Smooth muscle cell (in vitro differentiated cells): ENCODE data around the gene PRKCE. TPM values are rescaled to one million over a fixed set of nuclear protein-coding genes. Genes with fewer than 3 reads are reported as not detected.

ENCODE experiments used
- DNase-seq: peaks from one replicate; lab custom pipeline; 2025; ENCODE audit not compliant: unreplicated experiment; lab: John Stamatoyannopoulos, UW
- H2AFZ ChIP-seq: fragments of 200-600 bp; sonication (generic); 2 replicates; pipeline ENCODE4 v1.6.0; 2016; ENCODE audit warnings: antibody characterized with exemption, low read depth, mild to moderate bottlenecking
- H3F3A ChIP-seq: fragments of 200-600 bp; sonication (generic); 2 replicates; pipeline ENCODE4 v1.6.0; 2017; ENCODE audit warnings: antibody characterized with exemption, low read depth
- H3K27ac ChIP-seq: fragments of 200-600 bp; sonication (generic); 2 replicates; pipeline ENCODE4 v1.5.1; 2016; ENCODE audit warnings: low read depth, mild to moderate bottlenecking
- H3K27me3 ChIP-seq: fragments of 200-600 bp; sonication (generic); 2 replicates; pipeline ENCODE4 v1.6.1; 2016; ENCODE audit warnings: low read depth, mild to moderate bottlenecking
- H3K36me3 ChIP-seq: fragments of 200-600 bp; sonication (generic); 2 replicates; pipeline ENCODE4 v1.5.1; 2016; ENCODE audit warnings: low read depth
- H3K4me1 ChIP-seq: fragments of 200-600 bp; sonication (generic); 2 replicates; pipeline ENCODE4 v1.5.1; 2016; ENCODE audit warnings: low read depth
- H3K4me2 ChIP-seq: fragments of 200-600 bp; sonication (generic); 2 replicates; pipeline ENCODE4 v1.6.0; 2016; ENCODE audit warnings: mild to moderate bottlenecking
- H3K4me3 ChIP-seq: fragments of 200-600 bp; sonication (generic); 2 replicates; pipeline ENCODE4 v1.5.1; 2016; ENCODE audit warnings: mild to moderate bottlenecking
- H3K79me2 ChIP-seq: fragments of 200-600 bp; sonication (generic); 2 replicates; pipeline ENCODE4 v1.6.0; 2016; ENCODE audit warnings: low read depth, mild to moderate bottlenecking
- H3K9ac ChIP-seq: fragments of 200-600 bp; sonication (generic); 2 replicates; pipeline ENCODE4 v1.6.0; 2016; ENCODE audit warnings: low read depth
- H3K9me3 ChIP-seq: fragments of 200-600 bp; sonication (generic); replicated peaks from 2 replicates; pipeline ENCODE4 v1.5.1; 2016; ENCODE audit warnings: low read depth
- H4K20me1 ChIP-seq: fragments of 200-600 bp; sonication (generic); 2 replicates; pipeline ENCODE4 v1.6.0; 2016; ENCODE audit warnings: low read depth
- WGBS: methylation state at CpG from one replicate; pipeline ENCODE4 v1.1.7; 2016; ENCODE audit warnings: low lambda C conversion rate; 5-methylcytosine and 5-hydroxymethylcytosine counted together
- polyA plus RNA-seq: library from polyadenylated mRNA; unstranded; fragments of >200 nt; fragmentation: Nextera tagmentation; extraction: Ambion mirVana; gene quantifications from 2 replicates; pipeline ENCODE4 v1.2.1, GENCODE V29; 2016
- total RNA-seq: library from RNA; depleted of rRNA; stranded (reverse); fragments of >200 nt; gene quantifications from 2 replicates; pipeline ENCODE4 v1.2.3, GENCODE V29; 2014
- TF ChIP-seq, protein P1 (sequence below): fragments of 200-600 bp; sonication (generic); IDR thresholded peaks from 2 replicates; pipeline ENCODE4 v1.5.1; 2017; ENCODE audit warnings: borderline replicate concordance, mild to moderate bottlenecking, antibody characterized with exemption; ENCODE audit not compliant: insufficient read depth, poor library complexity, severe bottlenecking

PRKCE gene
- total and polyA plus RNA-seq, 2 experiments from 2014 or later = 20.6 to 29.1 TPM

DNA sequence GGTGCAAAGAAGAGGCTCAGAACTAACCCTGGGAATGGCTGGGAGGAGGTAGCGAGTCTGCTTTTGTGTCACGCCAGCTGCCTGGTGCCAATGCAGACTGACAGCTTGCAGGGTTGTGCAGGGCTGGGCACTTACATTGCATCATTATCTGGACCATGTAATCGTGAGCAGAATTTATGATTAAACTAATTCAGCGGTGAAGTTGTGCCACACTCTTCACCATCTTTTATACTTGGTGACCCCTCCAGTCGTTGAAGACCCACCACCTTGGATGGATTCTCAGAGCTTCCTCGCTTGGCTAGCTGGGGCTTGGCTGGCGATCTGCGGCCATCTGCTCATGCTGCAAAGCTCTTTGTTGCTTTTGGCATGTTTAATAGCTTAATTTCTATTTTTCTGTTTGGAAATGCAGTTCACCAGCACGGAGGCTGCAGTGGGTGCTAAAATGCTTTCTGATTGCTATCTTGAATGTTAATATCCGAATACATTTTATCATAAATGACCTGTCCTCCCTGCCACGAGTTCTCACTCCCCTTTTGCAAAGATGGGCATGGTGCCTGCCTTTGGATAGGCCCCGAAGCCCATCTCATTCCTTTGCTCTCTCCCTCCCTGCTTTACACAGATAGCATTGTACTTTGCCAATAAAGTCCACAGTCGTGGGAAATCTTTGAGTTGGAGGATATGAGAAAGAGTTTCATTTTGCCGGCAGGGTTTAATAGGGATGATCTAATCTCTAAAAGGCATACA is 188.2 kb downstream of the PRKCE start:
- Histone ChIP-seq H2AFZ (no peak overlapping the region), H3K4me1 (peaks cover 24% of the 10 kb centered on the region), H3K9me3 (no peaks in the 10 kb centered on the region), H3K27me3 (no peaks in the 10 kb centered on the region), H3K79me2 (peaks cover 27% of the 10 kb centered on the region), H3K4me2 (peak overlapping the region; percentile 44), H3K27ac (no peak overlapping the region), H3K36me3 (no peaks in the 10 kb centered on the region), H4K20me1 (peaks cover 100% of the 10 kb centered on the region), H3K9ac (no peak overlapping the region), H3F3A (peaks cover 5% of the 10 kb centered on the region), H3K4me3 (no peak overlapping the region)
- TF ChIP-seq, protein P1, sequence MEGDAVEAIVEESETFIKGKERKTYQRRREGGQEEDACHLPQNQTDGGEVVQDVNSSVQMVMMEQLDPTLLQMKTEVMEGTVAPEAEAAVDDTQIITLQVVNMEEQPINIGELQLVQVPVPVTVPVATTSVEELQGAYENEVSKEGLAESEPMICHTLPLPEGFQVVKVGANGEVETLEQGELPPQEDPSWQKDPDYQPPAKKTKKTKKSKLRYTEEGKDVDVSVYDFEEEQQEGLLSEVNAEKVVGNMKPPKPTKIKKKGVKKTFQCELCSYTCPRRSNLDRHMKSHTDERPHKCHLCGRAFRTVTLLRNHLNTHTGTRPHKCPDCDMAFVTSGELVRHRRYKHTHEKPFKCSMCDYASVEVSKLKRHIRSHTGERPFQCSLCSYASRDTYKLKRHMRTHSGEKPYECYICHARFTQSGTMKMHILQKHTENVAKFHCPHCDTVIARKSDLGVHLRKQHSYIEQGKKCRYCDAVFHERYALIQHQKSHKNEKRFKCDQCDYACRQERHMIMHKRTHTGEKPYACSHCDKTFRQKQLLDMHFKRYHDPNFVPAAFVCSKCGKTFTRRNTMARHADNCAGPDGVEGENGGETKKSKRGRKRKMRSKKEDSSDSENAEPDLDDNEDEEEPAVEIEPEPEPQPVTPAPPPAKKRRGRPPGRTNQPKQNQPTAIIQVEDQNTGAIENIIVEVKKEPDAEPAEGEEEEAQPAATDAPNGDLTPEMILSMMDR = no peak
- 81% methylated on average over 14 of the region's 14 CpGs for WGBS
- DNase-seq = no peak

DNA sequence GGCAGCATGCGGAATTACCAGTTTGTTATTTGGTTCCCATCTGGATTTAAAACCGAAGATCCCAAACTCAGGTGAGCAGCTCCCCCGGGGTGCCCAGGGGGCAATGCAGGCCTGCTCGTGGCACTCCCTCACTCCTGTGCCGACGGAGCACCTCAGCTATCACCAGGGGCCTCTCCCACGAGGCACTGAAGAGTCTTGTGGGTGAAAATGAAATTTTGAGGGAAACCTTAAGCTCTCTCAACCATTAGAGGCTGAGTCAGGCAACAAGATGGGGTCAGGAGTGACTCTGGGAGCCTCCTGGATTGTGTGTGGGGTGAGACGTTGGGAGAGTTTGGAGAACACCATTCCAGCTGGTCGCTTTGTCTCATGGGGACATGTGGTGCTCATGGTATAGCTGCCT is 189.0 kb downstream of the PRKCE start:
- TF ChIP-seq, protein P1 = no peak
- Histone ChIP-seq H3K4me2 (no peak overlapping the region), H3F3A (peaks cover 6% of the 10 kb centered on the region), H4K20me1 (peaks cover 99% of the 10 kb centered on the region), H3K27me3 (no peaks in the 10 kb centered on the region), H3K9me3 (no peaks in the 10 kb centered on the region), H3K4me3 (no peak overlapping the region), H3K27ac (no peak overlapping the region), H3K4me1 (peaks cover 24% of the 10 kb centered on the region), H3K9ac (no peak overlapping the region), H3K36me3 (no peaks in the 10 kb centered on the region), H3K79me2 (peaks cover 22% of the 10 kb centered on the region), H2AFZ (no peak overlapping the region)
- 78% methylated on average over 9 of the region's 9 CpGs for WGBS
- no peak for DNase-seq

DNA sequence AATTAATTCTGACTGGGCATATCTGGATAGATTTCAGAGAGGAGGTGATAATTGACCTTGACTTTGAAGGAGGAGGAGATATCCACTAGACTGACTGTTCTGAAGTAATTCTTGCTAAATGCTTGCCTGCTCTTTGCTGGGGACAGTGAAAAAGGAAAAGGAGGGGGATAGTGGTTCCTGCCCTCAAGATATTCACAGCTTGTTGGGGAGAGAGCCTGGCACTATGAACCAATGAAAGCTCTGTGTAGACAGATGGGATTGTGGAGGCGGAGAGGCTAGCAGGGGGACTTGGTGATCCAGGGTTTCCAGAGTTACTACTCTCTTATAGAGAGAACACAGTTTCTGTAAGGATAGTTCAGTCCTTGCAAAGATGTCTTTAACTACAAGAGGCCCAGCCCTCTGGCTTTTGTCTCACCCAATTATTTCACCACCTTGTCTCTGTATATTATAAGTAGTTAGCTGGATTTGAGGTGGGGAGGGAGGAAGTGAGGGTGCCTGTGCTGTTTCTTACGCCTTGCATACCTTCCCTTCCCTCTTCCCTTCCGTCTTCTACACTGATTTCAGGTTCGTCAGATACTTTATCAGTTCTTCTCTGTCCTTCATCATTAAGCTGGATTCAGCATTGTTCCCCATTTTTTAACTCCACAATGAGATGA is 190.4 kb downstream of the PRKCE start:
- peaks cover 6% of the 10 kb centered on the region for H3F3A ChIP-seq
- WGBS = 84% methylated on average over 4 of the region's 4 CpGs
- no peak for DNase-seq
- H3K36me3 ChIP-seq = no peaks in the 10 kb centered on the region
- H3K4me1 ChIP-seq = peaks cover 14% of the 10 kb centered on the region
- H3K27ac ChIP-seq = no peak overlapping the region
- H3K4me2 ChIP-seq = no peak overlapping the region
- TF ChIP-seq, protein P1 = no peak
- no peaks in the 10 kb centered on the region for H3K9me3 ChIP-seq
- H3K9ac ChIP-seq = no peak overlapping the region
- no peak overlapping the region for H2AFZ ChIP-seq
- no peak overlapping the region for H3K4me3 ChIP-seq
- no peaks in the 10 kb centered on the region for H3K27me3 ChIP-seq
- peaks cover 94% of the 10 kb centered on the region for H4K20me1 ChIP-seq
- H3K79me2 ChIP-seq = peaks cover 22% of the 10 kb centered on the region
